GM12874 (cell line): ENCODE measurements around the gene NUP214.

Experiments used
- CTCF ChIP-seq: IDR thresholded peaks from 2 replicates; pipeline ENCODE4 v1.5.1; 2011; ENCODE audit warnings: low read depth, mild to moderate bottlenecking, control low read depth, low read length, moderate library complexity; ENCODE audit not compliant: insufficient read depth

Gene NUP214

GRCh38 chr9:131125288-131126058 lies at the start of gene NUP214:
NUP214 (plus strand) TSS chr9:131125586; CDS start chr9:131125705, 119 bp downstream.
- TF ChIP-seq CTCF: no peak

DNA sequence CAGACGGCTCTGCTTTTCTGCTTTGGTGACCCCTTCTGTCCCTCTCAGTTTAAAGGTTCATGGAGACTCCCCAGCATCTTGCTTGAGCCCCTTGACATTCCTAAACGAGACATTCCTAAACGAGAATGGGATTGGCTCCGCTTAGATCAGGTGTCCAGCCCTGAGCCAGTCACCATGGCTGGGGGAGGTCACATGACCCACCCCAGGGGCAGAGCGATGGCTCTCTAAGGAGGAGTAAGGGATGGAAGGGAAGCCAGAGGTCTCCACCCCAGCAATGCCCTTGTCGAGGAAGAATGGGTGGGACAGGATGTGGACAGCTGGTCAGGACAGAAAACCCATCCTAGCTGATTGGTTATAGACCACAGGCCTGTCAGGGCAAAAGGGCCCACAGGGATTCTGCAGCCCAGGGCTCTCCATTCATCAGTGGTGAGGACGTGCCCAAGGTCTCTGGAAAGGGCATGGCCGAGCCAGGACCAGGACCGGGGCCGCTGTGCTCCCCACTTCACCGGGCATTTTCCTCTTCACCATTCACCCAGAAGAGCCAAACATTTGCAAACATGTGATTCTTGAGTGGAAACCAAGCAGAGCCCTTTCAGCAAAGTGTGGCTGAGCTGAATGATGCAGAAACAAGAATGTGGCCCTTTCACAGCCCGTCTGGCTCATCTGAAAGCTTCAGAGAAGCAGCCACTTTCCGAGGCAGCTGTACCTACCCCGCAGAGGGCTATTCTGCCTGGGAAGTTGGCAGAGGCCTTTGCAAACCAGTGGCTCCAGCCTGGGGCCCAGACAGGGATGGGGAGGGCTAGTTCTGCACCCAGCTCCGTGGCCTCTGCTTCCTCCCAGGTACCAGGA lies 48.8 kb upstream of the NUP214 start:
- TF ChIP-seq CTCF: no peak

DNA sequence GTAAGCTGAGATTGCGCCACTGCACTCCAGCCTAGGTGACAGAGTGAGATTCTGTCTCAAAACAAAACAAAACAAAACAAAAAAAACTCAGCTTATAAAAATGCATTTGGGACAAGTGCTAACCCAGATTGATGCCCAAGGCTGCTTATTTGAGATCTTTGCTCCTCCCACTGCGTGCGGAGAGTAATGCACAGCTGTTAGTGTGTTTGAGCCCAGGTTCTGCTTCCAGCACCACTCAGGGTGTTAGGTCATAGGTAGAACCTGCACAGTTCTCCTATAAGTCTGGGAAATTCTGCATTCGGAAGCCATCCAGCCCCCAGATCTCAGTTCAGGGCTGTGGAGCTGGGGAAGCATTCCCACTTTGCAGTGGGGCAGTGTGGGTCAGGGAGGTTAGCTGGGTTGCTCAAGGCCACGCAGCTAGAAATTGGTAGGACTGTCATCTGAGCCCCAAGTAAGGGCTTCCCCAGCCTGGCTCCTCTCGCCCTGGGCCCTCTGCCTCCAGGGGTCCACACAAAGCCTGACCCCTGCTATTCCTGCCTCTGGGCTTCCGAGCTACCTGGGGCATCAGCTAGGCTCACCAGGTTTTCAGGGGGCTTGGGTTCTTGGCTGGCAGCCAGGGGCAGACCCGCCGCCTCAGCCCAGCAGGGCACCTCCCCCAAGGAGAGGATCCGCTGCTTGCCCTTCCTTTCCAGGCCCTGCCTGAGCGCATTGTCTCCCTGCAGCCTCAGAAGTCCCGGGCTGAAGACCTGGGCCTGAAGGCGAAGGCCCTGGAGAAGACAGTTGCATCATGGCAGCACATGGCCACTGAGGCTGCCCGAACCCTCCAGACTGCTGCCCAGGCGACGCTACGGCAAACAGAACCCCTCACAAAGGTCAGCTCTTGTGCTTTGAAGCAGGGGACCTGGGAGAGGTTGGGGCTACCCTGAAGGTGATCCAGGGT lies 46.7 kb upstream of the NUP214 start:
- no peak for TF ChIP-seq CTCF

DNA sequence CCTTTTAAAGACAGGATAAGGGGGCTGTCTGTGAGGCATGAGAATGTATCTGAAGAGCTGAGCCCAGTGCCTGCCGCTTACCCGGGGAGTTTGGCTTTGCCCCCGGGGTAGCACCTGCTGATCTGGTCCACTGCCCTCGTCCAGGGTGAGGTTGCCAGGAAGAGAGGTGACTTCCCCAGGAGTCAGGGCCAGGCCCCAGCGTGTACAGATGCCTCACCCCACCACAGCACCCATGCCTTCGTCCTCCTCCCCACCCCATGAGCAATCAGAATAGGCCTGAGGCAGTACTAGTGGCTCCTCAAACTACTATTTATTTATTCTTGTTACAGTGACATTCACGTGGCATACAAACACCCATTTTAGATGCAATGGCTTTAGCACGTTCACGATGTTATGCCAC lies 44.8 kb upstream of the NUP214 start:
- TF ChIP-seq CTCF: no peak

GRCh38 chr9:131081868-131082267 lies 43.5 kb upstream of the NUP214 start:
- TF ChIP-seq CTCF: no peak

DNA sequence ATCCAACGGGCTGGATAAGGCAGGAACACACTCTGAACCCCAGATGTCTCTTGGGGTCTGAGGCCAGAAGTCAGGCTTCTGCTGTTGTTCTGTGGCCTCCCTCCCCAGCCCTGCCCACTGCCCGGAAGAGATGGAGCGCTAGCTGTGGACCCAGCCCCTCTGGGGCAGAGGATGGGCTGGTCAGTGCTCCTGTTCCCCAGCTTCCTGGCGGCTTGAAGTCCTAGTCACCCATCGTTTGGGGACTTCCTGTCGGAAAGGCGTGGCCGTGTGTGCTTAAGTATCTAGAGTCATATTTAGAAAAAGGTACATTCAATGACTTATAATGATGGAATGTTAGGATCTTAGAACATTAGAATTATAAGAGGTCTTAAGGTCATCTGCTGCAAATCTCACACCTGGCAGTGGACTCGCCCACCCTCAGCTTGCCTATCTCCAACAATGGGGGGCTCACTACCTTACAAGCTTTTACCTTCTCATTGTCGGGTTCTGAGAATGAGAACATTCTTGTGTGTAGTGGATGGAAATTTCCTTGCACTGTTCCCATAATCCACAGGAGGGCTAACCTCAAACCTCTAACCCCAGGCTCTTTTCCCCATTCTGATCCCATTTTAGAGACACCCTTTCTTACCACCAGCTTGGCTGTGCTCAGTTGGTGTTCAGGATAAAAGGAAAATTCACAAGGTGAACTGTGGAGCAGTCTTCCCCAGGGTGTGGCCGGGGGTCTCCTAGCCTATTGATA lies 42.4 kb upstream of the NUP214 start:
- TF ChIP-seq CTCF: no peak
